AG10803 (cell line): Measurements from ENCODE around the gene PLEKHS1.

Experiments
- DNase-seq: peaks from one replicate; pipeline ENCODE4 v3.0.0; 2010; ENCODE audit warnings: low read depth
- H3K4me3 ChIP-seq: 2 replicates; pipeline ENCODE4 v1.5.1; 2011; ENCODE audit warnings: mild to moderate bottlenecking, low read length, control low read depth
- CTCF ChIP-seq: conservative IDR thresholded peaks from 2 replicates; pipeline ENCODE4 v1.5.1; 2011; ENCODE audit warnings: mild to moderate bottlenecking, low read length, control low read depth, inconsistent platforms

PLEKHS1 gene

DNA sequence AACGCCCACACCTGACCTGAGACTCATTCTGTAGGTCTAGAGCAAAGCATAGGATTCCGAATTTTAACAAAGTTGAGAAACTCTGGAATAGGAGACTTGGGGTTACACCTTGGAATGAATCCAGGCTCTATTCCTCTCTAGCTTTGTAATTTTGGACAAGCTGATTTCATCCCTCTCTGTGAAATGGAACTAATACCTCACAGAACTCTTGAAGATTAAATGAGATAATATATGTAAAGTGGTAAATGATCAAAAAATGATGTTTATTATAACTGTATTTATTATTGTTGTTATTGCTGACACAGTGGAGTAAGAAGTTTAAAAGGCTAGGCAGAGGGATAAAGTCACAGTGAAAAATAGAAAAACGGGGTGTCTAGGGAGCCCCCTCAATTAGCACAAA, 39.5 kb upstream of the PLEKHS1 start:
- H3K4me3 ChIP-seq, result no peak overlapping the region
- DNase-seq, result no peak
- no peak for TF ChIP-seq CTCF

- no peak for TF ChIP-seq CTCF
- no peak overlapping the region for H3K4me3 ChIP-seq
- DNase-seq, result no peak
Measured at GRCh38 chr10:113712755-113713639, 38.5 kb upstream of the PLEKHS1 start.

DNA sequence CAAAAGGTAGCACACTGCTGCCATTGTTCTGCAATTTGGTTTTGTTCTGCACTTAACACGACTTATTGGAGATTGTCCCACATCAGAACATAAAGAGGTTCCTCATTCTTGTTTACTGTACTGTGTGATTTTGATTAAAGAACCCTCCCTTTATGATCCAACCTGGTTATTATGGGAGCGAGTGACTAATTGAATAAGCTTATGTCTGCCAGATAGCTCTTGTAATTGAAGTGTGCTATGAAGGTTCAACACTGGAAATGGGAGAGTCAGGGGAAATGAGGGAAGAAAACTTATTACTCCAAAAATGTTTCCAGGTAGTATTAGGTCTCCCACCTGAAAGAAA, 37.9 kb upstream of the PLEKHS1 start:
- H3K4me3 ChIP-seq, result no peak overlapping the region
- TF ChIP-seq CTCF, result no peak
- DNase-seq, result no peak

DNA sequence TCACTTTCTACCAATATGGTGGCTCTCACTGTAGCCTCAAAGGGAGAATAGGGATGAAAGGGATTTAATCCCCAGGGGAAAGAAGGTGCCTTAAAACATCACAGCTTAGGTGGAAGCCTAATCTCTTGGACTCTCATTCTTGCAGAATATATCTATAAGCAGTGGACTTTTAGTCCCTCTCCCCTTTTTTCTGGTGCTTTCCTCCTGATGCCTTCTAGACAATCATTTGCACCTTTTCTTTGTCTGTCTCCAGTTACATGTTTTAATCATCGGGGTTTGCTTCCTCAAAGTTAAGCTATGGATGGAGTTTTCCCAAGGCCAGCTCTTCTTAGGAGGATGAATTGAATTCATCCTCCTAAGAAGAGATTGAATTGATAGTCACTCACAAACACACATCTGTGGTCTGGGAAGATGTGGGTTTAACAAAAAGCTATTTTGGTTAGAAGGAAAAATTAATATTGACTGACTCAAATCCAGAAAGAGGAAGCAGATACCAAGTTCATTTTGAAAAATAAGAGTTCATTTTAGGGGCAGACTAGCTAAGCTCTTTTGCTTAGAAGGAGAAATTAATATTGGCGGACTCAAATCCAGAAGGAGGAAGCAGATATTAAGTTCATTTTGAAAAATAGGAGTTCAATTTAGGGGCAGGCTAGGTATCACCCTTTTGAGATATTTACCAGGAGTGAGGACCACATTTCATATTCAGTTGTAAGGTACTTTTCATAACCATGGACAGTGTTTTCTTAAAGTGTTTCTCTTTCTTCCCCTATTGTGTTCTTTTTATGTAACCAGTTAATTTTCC, 35.2 kb upstream of the PLEKHS1 start:
- no peak for TF ChIP-seq CTCF
- no peak overlapping the region for H3K4me3 ChIP-seq
- DNase-seq, result no peak

- no peak overlapping the region for H3K4me3 ChIP-seq
- DNase-seq, result no peak
- no peak for TF ChIP-seq CTCF
Measured at GRCh38 chr10:113718969-113719822, 32.3 kb upstream of the PLEKHS1 start.

DNA sequence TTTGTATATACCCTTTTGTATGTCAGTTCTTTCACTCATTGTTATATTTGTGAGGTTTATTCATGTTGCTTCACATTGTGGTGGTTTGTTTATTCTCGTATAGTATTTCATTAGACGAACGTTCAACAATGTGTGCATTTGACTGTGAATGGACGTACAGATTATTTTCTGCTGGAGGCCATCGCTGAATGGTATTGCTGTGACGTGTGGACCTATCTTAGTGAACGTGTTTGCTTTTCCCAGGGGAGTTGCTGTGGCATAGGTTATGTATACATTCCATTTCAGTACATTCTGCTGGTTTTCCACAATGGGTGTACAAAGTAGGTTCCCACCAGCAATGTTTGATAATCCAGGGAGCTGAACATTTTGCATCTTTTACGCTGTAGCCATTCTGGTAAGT, 31.1 kb upstream of the PLEKHS1 start:
- no peak for DNase-seq
- H3K4me3 ChIP-seq, result no peak overlapping the region
- no peak for TF ChIP-seq CTCF
